Liver (tissue), 9 donors: Measurements from ENCODE around the gene CDT1. TPM values are rescaled to one million over a fixed set of nuclear protein-coding genes. Genes with fewer than 3 reads are reported as not detected.

Source experiments
- DNase-seq: peaks from one replicate; pipeline ENCODE4 v3.0.0-alpha.2; 2017; ENCODE audit warnings: low spot score
- H3K27ac ChIP-seq, 2 donors: one replicate each; pipeline ENCODE4 v1.7.0; 2013; ENCODE audit warnings: inconsistent platforms in 2 of 2, low read length in 2 of 2, control low read depth in 1 of 2, low read depth in 1 of 2, mild to moderate bottlenecking in 1 of 2
- H3K27me3 ChIP-seq, 4 donors: one replicate each; pipeline versions ENCODE4 v1.6.1 to v1.7.0; 2013; ENCODE audit warnings: low read length in 3 of 4, inconsistent platforms in 1 of 4, mild to moderate bottlenecking in 1 of 4, moderate library complexity in 1 of 4; ENCODE audit not compliant: control insufficient read depth in 4 of 4, insufficient read depth in 4 of 4
- H3K36me3 ChIP-seq, 4 donors: one replicate each; pipeline versions ENCODE4 v1.6.1 to v1.7.0; 2013; ENCODE audit warnings: low read length in 3 of 4, mild to moderate bottlenecking in 3 of 4, low read depth in 1 of 4, moderate library complexity in 1 of 4; ENCODE audit not compliant: control insufficient read depth in 4 of 4, insufficient read depth in 3 of 4
- H3K4me1 ChIP-seq, 4 donors: one replicate each; pipeline versions ENCODE4 v1.6.1 to v1.7.0; 2013; ENCODE audit warnings: low read length in 3 of 4, mild to moderate bottlenecking in 3 of 4, moderate library complexity in 1 of 4; ENCODE audit not compliant: control insufficient read depth in 4 of 4, insufficient read depth in 4 of 4
- H3K4me3 ChIP-seq, 3 donors: one replicate each; pipeline versions ENCODE4 v1.6.1 to v1.7.0; 2013; ENCODE audit warnings: low read length in 3 of 3, control low read depth in 1 of 3, low read depth in 1 of 3, mild to moderate bottlenecking in 1 of 3
- H3K9ac ChIP-seq, 2 donors: one replicate each; pipeline ENCODE4 v1.7.0; 2013; ENCODE audit warnings: low read length in 2 of 2, mild to moderate bottlenecking in 2 of 2, moderate library complexity in 2 of 2, control low read depth in 1 of 2, low read depth in 1 of 2
- H3K9me3 ChIP-seq, 4 donors: one replicate each; pipeline versions ENCODE4 v1.6.1 to v1.7.0; 2013; ENCODE audit warnings: low read length in 3 of 4; ENCODE audit not compliant: control insufficient read depth in 4 of 4
- ATF3 ChIP-seq: IDR thresholded peaks from 2 replicates; pipeline ENCODE4 v1.6.1; 2016; ENCODE audit warnings: antibody characterized with exemption
- CTCF ChIP-seq: fragments of 150-350 bp; IDR thresholded peaks from 2 replicates; pipeline ENCODE4 v1.5.1; 2017; ENCODE audit warnings: improper control_type of control experiment, low read depth, low read length; ENCODE audit not compliant: missing input control
- EGR1 ChIP-seq, 2 donors: IDR thresholded peaks; 2 replicates each; pipeline ENCODE4 v1.6.1; 2016 to 2018; ENCODE audit warnings: antibody characterized with exemption in 2 of 2, low read depth in 2 of 2
- FOXA1 ChIP-seq: IDR thresholded peaks from 2 replicates; pipeline ENCODE4 v1.6.1; 2016; ENCODE audit warnings: antibody characterized with exemption
- FOXA2 ChIP-seq: IDR thresholded peaks from 2 replicates; pipeline ENCODE4 v1.6.1; 2016; ENCODE audit warnings: antibody characterized with exemption
- GABPA ChIP-seq, 2 donors: IDR thresholded peaks in 1 of 2; conservative IDR thresholded peaks in 1 of 2; 2 replicates each; pipeline ENCODE4 v1.6.1; 2016; ENCODE audit warnings: antibody characterized with exemption in 2 of 2, mild to moderate bottlenecking in 1 of 2, moderate library complexity in 1 of 2
- HNF4A ChIP-seq, 2 donors: conservative IDR thresholded peaks; 2 replicates each; pipeline ENCODE4 v1.6.1; 2016; ENCODE audit warnings: antibody characterized with exemption in 2 of 2, mild to moderate bottlenecking in 2 of 2
- HNF4G ChIP-seq: IDR thresholded peaks from 2 replicates; pipeline ENCODE4 v1.6.1; 2016; ENCODE audit warnings: antibody characterized with exemption
- JUND ChIP-seq, 2 donors: IDR thresholded peaks; 2 replicates each; pipeline ENCODE4 v1.6.1; 2016; ENCODE audit warnings: antibody characterized with exemption in 2 of 2
- MAX ChIP-seq: IDR thresholded peaks from 2 replicates; pipeline ENCODE4 v1.6.1; 2016; ENCODE audit warnings: antibody characterized with exemption
- NR2F2 ChIP-seq: IDR thresholded peaks from 2 replicates; pipeline ENCODE4 v1.6.1; 2016; ENCODE audit warnings: antibody characterized with exemption
- RAD21 ChIP-seq, 2 donors: IDR thresholded peaks; 2 replicates each; pipeline ENCODE4 v1.6.1; 2016; ENCODE audit warnings: antibody characterized with exemption in 2 of 2, mild to moderate bottlenecking in 2 of 2
- RXRA ChIP-seq, 2 donors: IDR thresholded peaks; 2 replicates each; pipeline ENCODE4 v1.6.1; 2017 to 2018; ENCODE audit warnings: antibody characterized with exemption in 2 of 2, mild to moderate bottlenecking in 1 of 2
- SP1 ChIP-seq: IDR thresholded peaks from 2 replicates; pipeline ENCODE4 v1.6.1; 2018; ENCODE audit warnings: antibody characterized with exemption, mild to moderate bottlenecking
- TAF1 ChIP-seq: conservative IDR thresholded peaks from 2 replicates; pipeline ENCODE4 v1.6.1; 2016; ENCODE audit warnings: antibody characterized with exemption, mild to moderate bottlenecking
- YY1 ChIP-seq: IDR thresholded peaks from 2 replicates; pipeline ENCODE4 v1.6.1; 2016; ENCODE audit warnings: antibody characterized with exemption, mild to moderate bottlenecking
- ZBTB33 ChIP-seq: IDR thresholded peaks from 2 replicates; pipeline ENCODE4 v1.6.1; 2016; ENCODE audit warnings: antibody characterized with exemption
- WGBS: extraction: QIAGEN DNeasy Blood & Tissue Kit; methylation state at CpG from one replicate; pipeline ENCODE4 v1.1.7; 2013; 5-methylcytosine and 5-hydroxymethylcytosine counted together
- polyA plus RNA-seq, 2 donors: library from polyadenylated mRNA; stranded (reverse) in 1 of 2; unstranded in 1 of 2; fragments of 200-250 nt in 1 of 2; fragments of >200 nt in 1 of 2; fragmentation: Nextera tagmentation in 1 of 2; extraction: Ambion mirVana in 1 of 2; gene quantifications; one replicate each; pipeline versions ENCODE4 v1.2.1 to v1.2.3, GENCODE V29; 2013 to 2015
- total RNA-seq, 2 donors: library from RNA; depleted of rRNA; stranded (reverse); fragments of >200 nt; gene quantifications; one replicate each; pipeline ENCODE4 v1.2.3, GENCODE V29; 2014
- TF ChIP-seq, protein P1 (sequence below): IDR thresholded peaks from 2 replicates; pipeline ENCODE4 v1.6.1; 2016; ENCODE audit warnings: antibody characterized with exemption, mild to moderate bottlenecking
- donor health status: healthy.
- donor health status: healthy.
- donor health status: healthy.
- donor health status: healthy.
- donor health status: healthy.

The CDT1 gene
- total and polyA plus RNA-seq, 4 donors = 0.08 to 37.6 (median 0.93) TPM

GRCh38 chr16:88851616-88852015 is 48.0 kb downstream of the CDT1 start (continued):
- TF ChIP-seq ZBTB33 (no peak), MAX (no peak), TAF1 (no peak), HNF4G (no peak), RAD21 (IDR thresholded peaks at IDR 0.05) (no peak), FOXA2 (no peak), NR2F2 (no peak), SP1 (no peak), EGR1 (IDR thresholded peaks at IDR 0.05; ENCODE audit: low read depth in 2 of 2) (no peak)

GRCh38 chr16:88853325-88853941 is 49.8 kb downstream of the CDT1 start:
- WGBS = 86% methylated on average over 17 of the region's 17 CpGs
- peaks cover 12 to 38% (median 28%) of the 10 kb centered on the region in 4 donors for H3K4me1 ChIP-seq
- H3K27ac ChIP-seq = no peak overlapping the region
- no peaks in the 10 kb centered on the region for H3K27me3 ChIP-seq
- DNase-seq = no peak
- H3K4me3 ChIP-seq = no peak overlapping the region
- no peaks in the 10 kb centered on the region for H3K36me3 ChIP-seq
- TF ChIP-seq FOXA2 (no peak), MAX (no peak), RAD21 (IDR thresholded peaks at IDR 0.05) (no peak), GABPA (IDR thresholded peaks at IDR 0.05 in 1 of 2, conservative IDR thresholded peaks at IDR 0.05 in 1 of 2) (no peak), CTCF (no peak), TAF1 (no peak), RXRA (IDR thresholded peaks at IDR 0.05) (no peak), HNF4G (no peak), ATF3 (no peak), JUND (IDR thresholded peaks at IDR 0.05) (no peak), HNF4A (conservative IDR thresholded peaks at IDR 0.05) (no peak), SP1 (no peak), ZBTB33 (no peak), NR2F2 (no peak), FOXA1 (no peak), YY1 (no peak), EGR1 (IDR thresholded peaks at IDR 0.05; ENCODE audit: low read depth in 2 of 2) (no peak)
- TF ChIP-seq, protein P1, sequence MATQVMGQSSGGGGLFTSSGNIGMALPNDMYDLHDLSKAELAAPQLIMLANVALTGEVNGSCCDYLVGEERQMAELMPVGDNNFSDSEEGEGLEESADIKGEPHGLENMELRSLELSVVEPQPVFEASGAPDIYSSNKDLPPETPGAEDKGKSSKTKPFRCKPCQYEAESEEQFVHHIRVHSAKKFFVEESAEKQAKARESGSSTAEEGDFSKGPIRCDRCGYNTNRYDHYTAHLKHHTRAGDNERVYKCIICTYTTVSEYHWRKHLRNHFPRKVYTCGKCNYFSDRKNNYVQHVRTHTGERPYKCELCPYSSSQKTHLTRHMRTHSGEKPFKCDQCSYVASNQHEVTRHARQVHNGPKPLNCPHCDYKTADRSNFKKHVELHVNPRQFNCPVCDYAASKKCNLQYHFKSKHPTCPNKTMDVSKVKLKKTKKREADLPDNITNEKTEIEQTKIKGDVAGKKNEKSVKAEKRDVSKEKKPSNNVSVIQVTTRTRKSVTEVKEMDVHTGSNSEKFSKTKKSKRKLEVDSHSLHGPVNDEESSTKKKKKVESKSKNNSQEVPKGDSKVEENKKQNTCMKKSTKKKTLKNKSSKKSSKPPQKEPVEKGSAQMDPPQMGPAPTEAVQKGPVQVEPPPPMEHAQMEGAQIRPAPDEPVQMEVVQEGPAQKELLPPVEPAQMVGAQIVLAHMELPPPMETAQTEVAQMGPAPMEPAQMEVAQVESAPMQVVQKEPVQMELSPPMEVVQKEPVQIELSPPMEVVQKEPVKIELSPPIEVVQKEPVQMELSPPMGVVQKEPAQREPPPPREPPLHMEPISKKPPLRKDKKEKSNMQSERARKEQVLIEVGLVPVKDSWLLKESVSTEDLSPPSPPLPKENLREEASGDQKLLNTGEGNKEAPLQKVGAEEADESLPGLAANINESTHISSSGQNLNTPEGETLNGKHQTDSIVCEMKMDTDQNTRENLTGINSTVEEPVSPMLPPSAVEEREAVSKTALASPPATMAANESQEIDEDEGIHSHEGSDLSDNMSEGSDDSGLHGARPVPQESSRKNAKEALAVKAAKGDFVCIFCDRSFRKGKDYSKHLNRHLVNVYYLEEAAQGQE = no peak
- no peak overlapping the region for H3K9ac ChIP-seq
- no peaks in the 10 kb centered on the region for H3K9me3 ChIP-seq
